ENCODE measurements around the gene POLR3B.

POLR3B gene

DNA sequence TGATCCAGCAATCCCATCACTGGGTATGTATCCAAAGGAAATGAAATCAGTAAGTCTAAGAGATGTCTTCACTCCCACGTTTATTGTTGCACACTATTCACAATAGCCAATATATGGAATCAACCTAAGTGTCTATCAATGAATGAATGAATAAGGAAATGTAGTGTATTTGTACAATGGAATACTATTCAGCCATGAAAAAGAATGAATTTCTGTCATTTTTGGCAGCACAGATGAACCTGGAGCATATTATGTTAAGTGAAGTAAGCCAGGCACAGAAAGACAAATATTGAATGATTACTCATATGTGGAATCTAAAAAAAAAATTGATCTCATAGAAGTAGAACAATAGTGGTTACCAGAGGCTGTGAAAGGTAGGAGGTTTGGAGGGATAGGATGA lies 194.7 kb downstream of the POLR3B start:
- no peak for DNase-seq (ENCODE audit: low read depth in 2 of 2)
